ENCODE results near the gene ANGPT4. TPM values are rescaled to one million over a fixed set of nuclear protein-coding genes. Genes with fewer than 3 reads are reported as not detected.
"Not testable (repeated sequence)": the region's sequence is repeated elsewhere in the genome, so short reads cannot be mapped to it uniquely, and the experiment has no call there.

Gene ANGPT4
- total RNA-seq, 4 donors from 2014 or later, result 0.27 TPM; not detected in 3

DNA sequence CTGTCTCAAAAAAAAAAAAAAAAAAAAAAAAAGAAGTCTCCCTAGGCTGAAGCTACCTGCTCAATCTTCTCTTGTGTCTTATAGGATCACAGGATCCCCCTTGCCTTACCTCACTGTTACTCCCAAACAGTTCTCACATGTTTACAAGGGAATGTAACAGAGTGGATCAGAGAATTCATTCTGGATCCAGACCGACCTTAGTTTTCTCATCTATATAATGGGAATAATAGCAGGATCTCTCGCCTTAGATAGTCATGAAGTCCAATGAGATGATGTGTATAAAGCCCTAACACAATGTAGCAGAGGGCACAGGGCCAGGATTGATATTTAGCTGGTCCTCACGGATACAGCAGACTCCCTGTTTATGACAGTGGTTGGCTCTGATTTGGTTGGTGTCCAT lies 84.9 kb downstream of the ANGPT4 start:
- Histone ChIP-seq H3K27me3 (no peaks in the 10 kb centered on the region), H3K4me1 (peaks cover 0 to 24% (median 5%) of the 10 kb centered on the region in 4 donors), H3K9me3 (no peaks in the 10 kb centered on the region), H3K4me3 (no peak overlapping the region), H3K36me3 (no peaks in the 10 kb centered on the region), H3K27ac (no peak overlapping the region)
- TF ChIP-seq, protein P1, sequence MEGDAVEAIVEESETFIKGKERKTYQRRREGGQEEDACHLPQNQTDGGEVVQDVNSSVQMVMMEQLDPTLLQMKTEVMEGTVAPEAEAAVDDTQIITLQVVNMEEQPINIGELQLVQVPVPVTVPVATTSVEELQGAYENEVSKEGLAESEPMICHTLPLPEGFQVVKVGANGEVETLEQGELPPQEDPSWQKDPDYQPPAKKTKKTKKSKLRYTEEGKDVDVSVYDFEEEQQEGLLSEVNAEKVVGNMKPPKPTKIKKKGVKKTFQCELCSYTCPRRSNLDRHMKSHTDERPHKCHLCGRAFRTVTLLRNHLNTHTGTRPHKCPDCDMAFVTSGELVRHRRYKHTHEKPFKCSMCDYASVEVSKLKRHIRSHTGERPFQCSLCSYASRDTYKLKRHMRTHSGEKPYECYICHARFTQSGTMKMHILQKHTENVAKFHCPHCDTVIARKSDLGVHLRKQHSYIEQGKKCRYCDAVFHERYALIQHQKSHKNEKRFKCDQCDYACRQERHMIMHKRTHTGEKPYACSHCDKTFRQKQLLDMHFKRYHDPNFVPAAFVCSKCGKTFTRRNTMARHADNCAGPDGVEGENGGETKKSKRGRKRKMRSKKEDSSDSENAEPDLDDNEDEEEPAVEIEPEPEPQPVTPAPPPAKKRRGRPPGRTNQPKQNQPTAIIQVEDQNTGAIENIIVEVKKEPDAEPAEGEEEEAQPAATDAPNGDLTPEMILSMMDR (IDR thresholded peaks at IDR 0.05), result no peak
- TF ChIP-seq POLR2A (IDR thresholded peaks at IDR 0.05), result no peak
- no peak for DNase-seq

DNA sequence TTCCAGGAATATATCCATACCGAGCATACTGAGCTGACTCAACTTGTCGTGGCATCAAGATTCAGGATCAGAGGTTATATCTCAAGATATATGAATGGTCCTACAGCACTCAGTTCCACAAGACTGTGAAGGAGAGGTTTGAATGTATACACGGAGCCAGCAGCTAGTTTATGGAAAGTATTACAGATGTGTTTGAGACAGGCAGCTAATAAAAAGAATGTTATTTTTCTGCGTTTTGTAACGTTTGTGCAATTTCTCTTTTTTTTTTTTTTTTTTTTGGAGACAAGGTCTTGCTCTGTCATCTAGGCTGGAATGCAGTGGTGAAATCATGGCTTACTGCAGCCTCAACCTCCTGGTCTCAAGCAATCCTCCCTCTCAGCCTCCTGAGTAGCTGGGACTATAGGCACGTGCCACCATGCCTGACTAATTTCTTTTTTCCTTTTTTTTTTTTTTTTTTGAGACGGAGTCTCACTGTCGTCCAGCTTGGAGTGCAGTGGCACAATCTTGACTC lies 86.1 kb downstream of the ANGPT4 start:
- H3K36me3 ChIP-seq, result no peaks in the 10 kb centered on the region
- H3K9me3 ChIP-seq, result no peaks in the 10 kb centered on the region
- H3K4me1 ChIP-seq, result peaks cover 0 to 18% (median 0%) of the 10 kb centered on the region in 4 donors
- H3K4me3 ChIP-seq, result no peak overlapping the region
- peak overlapping the region in 2 of 4 donors; percentile 1 to 44 for H3K27ac ChIP-seq
- no peaks in the 10 kb centered on the region for H3K27me3 ChIP-seq
- peak in 1 of 3 donors; percentile 11 for DNase-seq
- TF ChIP-seq POLR2A (IDR thresholded peaks at IDR 0.05), result no peak
- TF ChIP-seq, protein P1 (IDR thresholded peaks at IDR 0.05), result no peak

DNA sequence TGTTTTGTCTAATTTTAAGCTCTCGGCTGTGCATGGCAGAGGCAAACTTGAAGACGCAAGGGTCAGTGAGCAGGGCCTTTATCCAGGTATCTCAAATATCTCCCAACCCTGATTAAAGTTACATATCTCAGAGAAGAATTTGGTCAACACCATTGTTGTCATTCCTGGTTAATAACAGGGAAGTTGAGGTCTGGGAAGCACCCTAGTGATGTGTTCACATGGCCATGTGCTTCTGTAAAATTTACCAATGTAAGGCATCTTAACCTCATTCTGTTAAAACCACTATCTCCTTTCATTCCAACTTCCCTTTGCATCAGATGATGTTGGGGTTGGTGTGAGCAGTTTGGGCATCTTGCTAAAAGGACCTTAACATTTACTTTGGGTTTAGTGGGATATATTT lies 86.6 kb downstream of the ANGPT4 start:
- Histone ChIP-seq H3K4me1 (peaks cover 0 to 15% (median 0%) of the 10 kb centered on the region in 4 donors), H3K9me3 (no peaks in the 10 kb centered on the region), H3K27ac (peak overlapping the region in 2 of 4 donors; percentile 44), H3K4me3 (no peak overlapping the region), H3K36me3 (no peaks in the 10 kb centered on the region), H3K27me3 (no peaks in the 10 kb centered on the region)
- TF ChIP-seq, protein P1 (IDR thresholded peaks at IDR 0.05), result no peak
- TF ChIP-seq POLR2A (IDR thresholded peaks at IDR 0.05), result no peak
- DNase-seq, result peak in 1 of 3 donors; percentile 24

DNA sequence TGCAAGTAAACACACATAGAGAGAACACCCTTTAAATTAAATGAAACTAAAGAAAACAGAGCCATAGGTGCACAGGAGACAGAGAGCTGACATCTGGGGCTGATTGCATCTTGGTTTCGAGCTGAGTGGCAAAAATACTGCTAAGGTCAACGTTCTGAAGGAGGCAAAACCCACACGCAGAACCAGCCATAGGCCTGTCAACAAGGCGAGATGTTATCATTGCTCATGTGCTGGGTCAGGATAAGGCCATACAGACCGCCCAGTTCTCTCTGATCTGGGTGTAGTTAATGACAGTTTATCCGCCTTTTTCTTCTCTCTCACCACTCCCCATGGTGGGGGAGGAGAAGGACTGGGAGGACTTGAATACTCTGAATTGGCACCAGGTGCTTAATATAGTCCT lies 87.1 kb downstream of the ANGPT4 start:
- Histone ChIP-seq H3K9me3 (no peaks in the 10 kb centered on the region), H3K4me3 (no peak overlapping the region), H3K4me1 (peaks cover 0 to 14% (median 0%) of the 10 kb centered on the region in 4 donors), H3K27ac (peak overlapping the region in 2 of 4 donors; percentile 37 to 44), H3K36me3 (no peaks in the 10 kb centered on the region), H3K27me3 (no peaks in the 10 kb centered on the region)
- TF ChIP-seq POLR2A (IDR thresholded peaks at IDR 0.05), result no peak
- TF ChIP-seq, protein P1 (IDR thresholded peaks at IDR 0.05), result no peak
- DNase-seq, result peak in 2 of 3 donors; percentile 6 to 61

DNA sequence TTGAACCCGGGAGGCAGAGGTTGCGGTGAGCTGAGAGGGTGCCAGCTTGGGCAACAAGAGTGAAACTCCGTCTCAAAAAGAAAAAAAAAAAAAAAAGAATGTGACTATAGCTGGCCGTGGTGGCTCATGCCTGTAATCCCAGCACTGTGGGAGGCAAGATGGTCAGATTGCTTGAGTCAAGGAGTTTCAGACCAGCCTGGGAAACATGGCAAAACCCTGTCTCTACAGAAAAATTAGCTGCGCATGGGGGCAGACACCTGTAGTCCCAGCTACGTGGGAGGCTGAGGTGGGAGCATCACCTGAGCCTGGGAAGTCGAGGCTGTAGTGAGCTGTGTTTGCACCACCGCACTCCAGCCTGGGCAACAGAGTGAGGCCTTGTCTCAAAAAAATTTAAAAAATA lies 88.2 kb downstream of the ANGPT4 start:
- peak in 1 of 3 donors; percentile 6 for DNase-seq
- H3K36me3 ChIP-seq, H3K27ac ChIP-seq: not testable (repeated sequence)

DNA sequence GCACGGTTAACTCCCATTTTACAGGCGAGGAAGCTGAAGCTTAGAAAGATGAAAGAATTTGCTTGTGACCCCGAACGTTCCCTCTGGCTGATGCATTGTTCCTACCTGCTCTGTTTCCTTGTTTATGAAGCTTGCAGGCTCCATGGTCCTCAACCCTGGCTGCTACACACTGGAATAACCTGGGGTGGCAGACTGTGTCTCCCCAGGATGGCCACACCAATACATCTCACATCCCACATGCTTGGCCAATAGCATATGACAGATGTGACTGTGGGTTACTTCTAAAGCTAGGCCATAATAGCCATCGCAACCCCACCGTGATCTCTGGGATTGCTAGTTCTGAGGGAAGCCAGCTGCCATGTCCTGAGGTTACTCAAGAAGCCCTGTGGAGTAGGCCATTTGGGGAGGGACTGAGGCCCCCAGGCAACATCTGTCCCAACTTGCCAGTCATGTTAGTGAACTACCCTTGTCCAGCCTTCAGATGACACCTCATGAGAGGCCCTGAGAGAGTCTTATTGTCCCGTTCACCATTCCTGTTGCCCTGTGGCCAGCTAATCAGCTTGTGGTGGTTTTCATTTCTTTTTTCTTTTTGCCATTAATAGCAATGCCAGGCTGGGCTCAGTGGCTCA lies 89.3 kb downstream of the ANGPT4 start:
- H3K27ac ChIP-seq, result peak overlapping the region in 1 of 4 donors; percentile 30
- H3K9me3 ChIP-seq, result no peaks in the 10 kb centered on the region
- H3K4me3 ChIP-seq, result no peak overlapping the region
- peak in 2 of 3 donors; percentile 5 to 23 for DNase-seq
- H3K36me3 ChIP-seq, result no peaks in the 10 kb centered on the region
- H3K27me3 ChIP-seq, result no peaks in the 10 kb centered on the region
- TF ChIP-seq, protein P1 (IDR thresholded peaks at IDR 0.05), result no peak
- no peak for TF ChIP-seq POLR2A (IDR thresholded peaks at IDR 0.05)
- peaks cover 0 to 24% (median 0%) of the 10 kb centered on the region in 4 donors for H3K4me1 ChIP-seq

More for the DNA sequence above, 88.2 kb downstream of the ANGPT4 start:
- H3K9me3 ChIP-seq, H3K4me3 ChIP-seq, H3K27me3 ChIP-seq: not testable (repeated sequence)
- peaks cover 0 to 24% (median 0%) of the 10 kb centered on the region in 4 donors for H3K4me1 ChIP-seq
